Transverse colon (tissue), 4 donors: ENCODE results near the gene CDC42. TPM values are rescaled to one million over a fixed set of nuclear protein-coding genes. Genes with fewer than 3 reads are reported as not detected.

ENCODE experiments used
- DNase-seq: peaks from one replicate; pipeline ENCODE4 v3.0.0-alpha.2; 2019
- H3K27ac ChIP-seq, 4 donors: fragments of 200-600 bp; sonication (generic); 2 replicates each; pipeline ENCODE4 v1.5.1; 2016 to 2018; ENCODE audit warnings: inconsistent platforms in 4 of 4
- H3K27me3 ChIP-seq: fragments of 200-600 bp; sonication (generic); 2 replicates; pipeline ENCODE4 v1.5.1; 2017; ENCODE audit warnings: inconsistent platforms
- H3K36me3 ChIP-seq, 4 donors: fragments of 200-600 bp; sonication (generic); 2 replicates each; pipeline ENCODE4 v1.5.1; 2017 to 2019; ENCODE audit warnings: inconsistent platforms in 4 of 4
- H3K4me1 ChIP-seq, 4 donors: fragments of 200-600 bp; sonication (generic); 2 replicates each; pipeline ENCODE4 v1.5.1; 2017 to 2020; ENCODE audit warnings: inconsistent platforms in 4 of 4
- H3K4me3 ChIP-seq, 4 donors: fragments of 200-600 bp; sonication (generic); 1 replicate in 1 of 4; 2 replicates in 3 of 4; pipeline versions ENCODE4 v1.5.1 to v1.6.1; 2017 to 2019; ENCODE audit warnings: inconsistent platforms in 4 of 4
- H3K9me3 ChIP-seq, 2 donors: fragments of 200-600 bp; sonication (generic); 2 replicates each; pipeline ENCODE4 v1.5.1; 2017 to 2019; ENCODE audit warnings: inconsistent platforms in 2 of 2
- CTCF ChIP-seq, 5 experiments: fragments of 200-600 bp in 3 of 5; fragments of 450-650 bp in 2 of 5; sonication (generic) in 3 of 5; IDR thresholded peaks; 1 replicate in 2 of 5; 2 replicates in 3 of 5; pipeline ENCODE4 v1.5.1; 2016 to 2017; ENCODE audit warnings: antibody characterized with exemption in 5 of 5, inconsistent platforms in 3 of 5, mild to moderate bottlenecking in 2 of 5, moderate library complexity in 1 of 5
- EP300 ChIP-seq: sonication (generic); formaldehyde crosslinking; IDR thresholded peaks from one replicate; pipeline ENCODE4 v1.6.1; 2017; ENCODE audit warnings: antibody characterized with exemption, low read depth
- POLR2A ChIP-seq: fragments of 450-650 bp; IDR thresholded peaks from one replicate; pipeline ENCODE4 v1.6.1; 2016; ENCODE audit warnings: antibody characterized with exemption, mild to moderate bottlenecking, moderate library complexity
- POLR2AphosphoS5 ChIP-seq, 3 donors: sonication (generic); formaldehyde crosslinking; IDR thresholded peaks; one replicate each; pipeline ENCODE4 v1.6.1; 2016; ENCODE audit warnings: antibody characterized with exemption in 3 of 3
- WGBS, 2 donors: methylation state at CpG; one replicate each; pipeline ENCODE4 v1.1.5; 2018; ENCODE audit warnings: low coverage in 1 of 2; 5-methylcytosine and 5-hydroxymethylcytosine counted together
- in situ Hi-C, 4 donors: fragments of 200-750 bp; cut with MboI; loops; one replicate each; pipeline versions ENCODE4 v1.15.0 to v1.15.1; 2017; ENCODE audit warnings: low sequenced_read_pairs in 3 of 4, low pct_ligation_motif_present in 1 of 4, low pct_unique_long_range_greater_than_20kb in 1 of 4
- intact Hi-C: fragments of 100-400 bp; cut with DNase I; formaldehyde crosslinking; loops from one replicate; pipeline ENCODE4 v1.15.1; 2023; ENCODE audit warnings: low total_unique reads
- small RNA-seq, 4 donors: library from RNA; depleted of rRNA; stranded (forward); fragments of <200 nt; gene quantifications; one replicate each; pipeline ENCODE3, GENCODE V24; 2016
- total RNA-seq, 4 donors: library from RNA; depleted of rRNA; stranded (reverse); fragments of >200 nt; gene quantifications; one replicate each; pipeline ENCODE4 v1.1.0, GENCODE V29; 2016

The CDC42 gene
- total RNA-seq, 4 donors from 2014 or later, result 140 to 245 (median 174) TPM

- DNase-seq, result no peak
- TF ChIP-seq EP300 (no peak), CTCF (IDR thresholded peaks at IDR 0.05) (no peak), POLR2AphosphoS5 (IDR thresholded peaks at IDR 0.05) (no peak), POLR2A (no peak)
- no peak overlapping the region for H3K27ac ChIP-seq
- H3K4me3 ChIP-seq, result no peak overlapping the region
- no peaks in the 10 kb centered on the region for H3K36me3 ChIP-seq
- no peaks in the 10 kb centered on the region for H3K9me3 ChIP-seq
- 81% methylated on average over 15 of the region's 15 CpGs; no CpG with 5 or more reads in 1 of the 2 donors for WGBS, 2 donors
- H3K4me1 ChIP-seq, result peaks cover 9 to 19% (median 16%) of the 10 kb centered on the region in 4 donors
- intact Hi-C loops (no loop called here), in situ Hi-C loops (loop anchor here in 3 of 4 donors (10.0 to 25.0 kb wide), 4 partner anchors 146 to 498 kb away; partner anchors contain the start of genes C1QA (in 2 of the 3) and C1QC (in 2 of the 3))
- peaks cover 42% of the 10 kb centered on the region for H3K27me3 ChIP-seq
Measured at GRCh38 chr1:22139066-22139594, 86.6 kb downstream of the CDC42 start.

GRCh38 chr1:22139817-22140216, 87.3 kb downstream of the CDC42 start:
- TF ChIP-seq POLR2A, result no peak

More at GRCh38 chr1:22139817-22140216, 87.3 kb downstream of the CDC42 start:
- Histone ChIP-seq H3K27me3 (peaks cover 49% of the 10 kb centered on the region), H3K4me3 (no peak overlapping the region), H3K9me3 (no peaks in the 10 kb centered on the region), H3K27ac (no peak overlapping the region), H3K36me3 (no peaks in the 10 kb centered on the region), H3K4me1 (peaks cover 9 to 19% (median 16%) of the 10 kb centered on the region in 4 donors)
- in situ Hi-C loops (loop anchor here in 3 of 4 donors (10.0 to 25.0 kb wide), 4 partner anchors 145 to 497 kb away; partner anchors contain the start of genes C1QA (in 2 of the 3) and C1QC (in 2 of the 3)), intact Hi-C loops (no loop called here)
- 87 to 91% methylated on average over 3 to 12 of the region's 12 CpGs for WGBS, 2 donors
- no peak for DNase-seq

Small RNAs within 50 kb of the gene (small RNA-seq; reads per million reads assigned to genes)
- gene RN7SL186P, result 0 reads per million in 4 donors
- gene RNU6-776P, result 0 reads per million in 4 donors

Other genes with a start within 250 kb of the CDC42 start
- under 1 TPM in 1 of 4 donors, not detected in 3; 0.48 TPM for gene LDLRAD2, start 240.4 kb upstream of the CDC42 start, total RNA-seq
- gene HSPG2, start 115.4 kb upstream of the CDC42 start, total RNA-seq, result 100 to 1,000 TPM; 107 to 343 (median 228) TPM
- gene CELA3B, start 75.7 kb upstream of the CDC42 start, total RNA-seq, result not detected
- gene CELA3A, start 51.1 kb upstream of the CDC42 start, total RNA-seq, result not detected
- 1 to 10 TPM in 2 of 4 donors, under 1 TPM in 1, not detected in 1; 0.82 to 3.0 (median 2.1) TPM for gene WNT4, start 90.4 kb downstream of the CDC42 start, total RNA-seq